HG03139 (cell line): ENCODE results near the gene KRTAP5-3.

Experiments used
- ATAC-seq: cut with Tn5 transposase; IDR thresholded peaks from one replicate; pipeline ENCODE4 v1.9.1; 2021; ENCODE audit not compliant: unreplicated experiment

The KRTAP5-3 gene

GRCh38 chr11:1566381-1567051, 41.7 kb downstream of the KRTAP5-3 start:
- no peak for ATAC-seq

DNA sequence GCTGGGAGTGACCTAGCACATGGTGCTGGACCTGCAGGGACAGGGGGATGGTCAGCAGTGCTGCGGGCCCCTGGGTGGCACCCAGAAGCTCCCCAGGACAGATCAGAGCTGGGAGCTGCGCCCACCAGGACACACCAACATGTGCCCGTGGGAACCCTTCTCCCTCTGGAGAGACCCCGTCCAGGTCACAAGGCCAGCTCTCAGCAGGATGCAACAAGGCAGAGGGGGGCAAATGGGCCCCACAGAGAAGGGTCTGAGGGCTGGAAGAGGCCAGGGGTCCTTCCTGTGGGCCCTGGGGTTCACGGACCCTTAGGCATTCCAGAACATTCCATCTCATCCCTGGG, 42.4 kb downstream of the KRTAP5-3 start:
- ATAC-seq, result no peak

DNA sequence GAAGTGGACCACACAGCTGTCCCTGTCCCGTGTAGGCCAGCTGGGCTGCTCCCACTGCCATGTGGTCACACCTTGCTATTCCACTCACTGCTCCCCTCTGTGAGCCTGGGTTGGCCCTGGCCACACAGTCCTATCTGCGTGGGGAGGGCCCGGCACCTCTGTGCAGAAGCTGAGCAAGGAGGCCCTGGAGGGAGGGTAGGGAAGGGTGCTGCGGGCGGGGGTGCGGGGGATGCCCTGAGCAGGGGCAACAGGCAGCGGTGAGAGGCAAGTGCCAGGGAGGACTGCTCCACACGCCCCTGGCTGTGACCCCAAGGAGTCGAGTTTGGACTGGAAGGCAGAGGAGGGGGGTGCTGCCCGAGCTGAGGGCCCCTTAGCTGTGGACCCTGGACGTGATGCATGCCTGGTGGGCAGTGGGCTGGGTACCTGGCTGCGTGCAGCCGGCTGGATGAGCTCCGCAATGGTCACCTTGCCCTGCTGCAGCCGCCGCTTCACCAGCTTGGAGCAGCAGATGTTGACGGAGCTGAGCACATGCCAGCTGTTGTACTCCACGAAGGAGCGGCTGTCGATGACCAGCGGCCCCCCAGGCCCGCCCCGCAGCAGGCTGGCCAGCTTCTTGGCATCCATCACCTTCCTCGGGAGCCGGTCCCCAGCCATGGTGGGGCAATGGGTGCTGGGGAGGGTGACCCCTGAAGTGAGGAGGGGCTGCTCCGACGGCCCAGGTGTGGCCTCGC, 42.9 kb downstream of the KRTAP5-3 start:
- no peak for ATAC-seq

GRCh38 chr11:1564535-1565172, 43.6 kb downstream of the KRTAP5-3 start:
- ATAC-seq, result no peak

- ATAC-seq, result no peak
Observed at GRCh38 chr11:1563697-1564534, 44.3 kb downstream of the KRTAP5-3 start.

GRCh38 chr11:1563149-1563638, 45.1 kb downstream of the KRTAP5-3 start:
- no peak for ATAC-seq

DNA sequence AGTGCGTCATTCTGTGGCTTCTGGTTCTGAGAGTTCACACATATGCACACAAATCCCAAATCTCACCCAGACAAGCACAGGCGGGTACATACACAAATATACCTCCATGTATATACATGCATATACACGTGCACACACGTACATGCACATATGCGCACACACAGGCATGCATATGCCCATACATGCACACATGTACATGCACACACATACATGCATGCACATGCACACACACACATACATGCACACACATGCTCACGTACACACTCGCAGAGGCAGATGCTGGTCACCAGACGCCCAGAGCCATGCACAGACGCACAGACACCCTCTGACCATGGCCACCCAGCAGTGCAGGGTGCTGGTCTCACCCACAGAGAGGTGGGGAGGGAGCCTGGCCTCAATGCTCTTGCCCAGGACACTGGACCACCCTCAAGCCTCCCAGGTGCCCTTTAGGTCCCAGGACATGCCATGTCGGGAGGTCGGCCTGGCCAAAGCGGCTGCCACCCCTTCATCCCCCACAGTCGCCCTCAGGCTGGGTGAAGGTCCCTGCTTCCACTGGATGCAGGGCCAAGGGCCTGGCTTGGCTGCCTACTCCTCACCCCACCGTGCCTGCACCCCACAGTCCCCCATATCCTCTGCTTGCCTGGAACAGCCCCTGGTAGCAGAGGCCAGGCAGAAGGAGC, 45.7 kb downstream of the KRTAP5-3 start:
- no peak for ATAC-seq

- ATAC-seq, result no peak
Observed at GRCh38 chr11:1561955-1562354, 46.3 kb downstream of the KRTAP5-3 start.

GRCh38 chr11:1561266-1561665, 47.0 kb downstream of the KRTAP5-3 start:
- no peak for ATAC-seq

- no peak for ATAC-seq
Observed at GRCh38 chr11:1560649-1561251, 47.5 kb downstream of the KRTAP5-3 start.

DNA sequence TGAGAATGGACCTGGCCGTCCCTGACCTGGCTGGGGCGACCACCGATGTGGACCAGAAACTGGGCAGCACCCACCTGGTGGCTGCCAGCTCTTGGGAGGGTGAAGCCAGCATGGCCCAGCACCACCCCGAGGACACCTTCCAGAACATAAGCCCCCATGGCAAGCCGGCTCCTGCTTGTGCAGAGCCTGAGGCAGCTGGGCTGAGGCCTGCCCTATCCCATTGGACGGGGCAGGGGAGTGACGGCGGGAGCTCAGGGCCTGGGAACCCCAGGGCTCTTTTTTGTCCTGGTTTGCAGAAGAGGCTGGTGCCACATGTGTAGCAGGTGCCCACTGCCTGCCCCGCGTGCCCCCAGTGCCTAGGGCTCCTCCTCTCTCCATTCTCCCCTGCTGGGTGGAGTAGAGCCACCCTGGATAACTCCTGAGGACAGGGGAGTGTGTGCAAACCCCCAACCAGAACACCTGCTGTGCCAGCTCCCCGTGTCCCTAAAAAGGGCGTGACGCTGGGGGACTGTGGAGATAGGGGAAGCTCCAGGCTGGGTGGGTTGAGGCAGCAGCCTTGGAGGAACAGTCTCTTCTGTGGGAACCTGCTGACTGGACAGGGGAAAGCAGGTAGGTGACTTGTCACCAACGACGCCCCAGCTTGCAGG, 48.1 kb downstream of the KRTAP5-3 start:
- no peak for ATAC-seq

GRCh38 chr11:1559111-1559951, 48.9 kb downstream of the KRTAP5-3 start:
- no peak for ATAC-seq

GRCh38 chr11:1558775-1559110, 49.5 kb downstream of the KRTAP5-3 start:
- ATAC-seq, result no peak

DNA sequence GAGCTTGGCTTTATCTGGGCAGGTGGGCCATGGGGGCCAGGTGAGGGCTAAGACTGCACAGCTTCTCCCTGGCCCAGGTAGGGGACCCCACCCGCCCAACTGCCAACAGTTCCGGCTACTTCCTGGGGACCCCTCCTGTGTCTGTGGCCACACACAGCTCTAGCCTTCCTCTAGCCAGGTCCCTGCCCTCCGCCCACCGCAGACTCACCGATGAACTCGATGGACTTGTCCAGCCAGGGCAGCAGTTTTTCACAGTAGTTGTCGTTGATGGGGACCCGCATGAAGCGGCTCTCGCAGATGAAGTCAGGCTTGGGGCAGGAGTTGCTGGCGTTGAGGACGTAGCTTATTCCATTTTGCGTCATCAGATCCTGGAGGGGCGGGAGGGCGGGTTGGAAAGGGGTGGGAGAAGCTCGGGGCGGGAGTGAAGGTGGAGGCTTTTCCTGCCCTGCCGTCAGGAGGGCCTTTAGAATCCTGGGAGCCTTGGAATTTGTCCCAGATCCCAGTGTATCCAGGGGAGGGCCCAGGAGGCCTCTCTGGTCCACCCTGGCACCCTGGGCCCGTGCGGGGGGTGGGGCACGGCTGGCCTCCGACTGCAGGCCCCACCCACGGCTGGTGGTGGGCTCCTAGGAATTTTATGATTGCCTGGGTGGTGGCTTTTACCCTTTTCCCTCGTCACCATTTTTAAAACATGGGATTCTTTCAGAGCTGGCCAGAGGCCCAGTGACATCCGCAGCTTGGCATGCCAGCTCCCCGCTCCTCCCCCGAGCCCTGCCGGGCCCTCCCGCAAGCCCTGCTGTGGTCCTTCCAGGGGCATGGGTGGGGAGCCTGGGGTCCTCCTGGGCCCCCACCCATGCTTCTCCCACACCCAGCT, 50.1 kb downstream of the KRTAP5-3 start:
- no peak for ATAC-seq
